ENCODE data around the gene SH2D5.

Gene SH2D5

DNA sequence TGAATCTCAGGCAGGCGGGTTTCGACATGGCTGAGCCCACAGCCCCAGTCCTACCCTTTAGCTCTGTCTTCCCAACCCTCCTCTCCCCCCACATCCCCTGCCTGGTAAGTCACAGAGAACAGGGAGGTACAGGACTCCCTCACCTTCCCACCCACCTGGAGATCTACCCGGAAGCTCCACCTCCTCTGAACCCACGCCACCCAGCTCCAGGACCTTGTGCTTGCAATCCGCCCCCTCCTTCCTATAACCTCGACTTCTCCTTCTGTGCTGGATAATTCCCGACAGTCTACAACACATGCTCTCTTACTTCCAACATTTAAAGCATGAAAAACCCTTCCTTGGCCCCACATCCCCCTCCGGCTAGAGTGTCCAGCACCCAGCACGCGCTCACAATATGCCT, 37.0 kb downstream of the SH2D5 start:
- TF ChIP-seq ZNF8 (CRISPR knock-in tag; IDR thresholded peaks at IDR 0.05) (no peak), SNAI2 (CRISPR knock-in tag; IDR thresholded peaks at IDR 0.05) (no peak)

GRCh38 chr1:20693623-20694022, 38.9 kb downstream of the SH2D5 start:
- no peak for ATAC-seq
- no peak for TF ChIP-seq CREB5 (CRISPR knock-in tag; IDR thresholded peaks at IDR 0.05; ENCODE audit: low read depth)
- no peak for TF ChIP-seq ARNTL (CRISPR knock-in tag; IDR thresholded peaks at IDR 0.05; ENCODE audit: borderline replicate concordance, low read depth)
- no peak for TF ChIP-seq ESRRG (CRISPR knock-in tag; IDR thresholded peaks at IDR 0.05)
- no peak for TF ChIP-seq RARB (CRISPR knock-in tag; IDR thresholded peaks at IDR 0.05)
- no peak for TF ChIP-seq ISL1 (CRISPR knock-in tag; IDR thresholded peaks at IDR 0.05)
- TF ChIP-seq PPARA (CRISPR knock-in tag; IDR thresholded peaks at IDR 0.05; ENCODE audit: borderline replicate concordance) = no peak
- no peak for TF ChIP-seq ZFP3 (CRISPR knock-in tag; IDR thresholded peaks at IDR 0.05)
- TF ChIP-seq PATZ1 (CRISPR knock-in tag; IDR thresholded peaks at IDR 0.05; ENCODE audit: borderline replicate concordance) = no peak
- no peak for TF ChIP-seq GLIS3 (CRISPR knock-in tag; IDR thresholded peaks at IDR 0.05)
- no peak for TF ChIP-seq CSDC2 (CRISPR knock-in tag; IDR thresholded peaks at IDR 0.05)
- TF ChIP-seq, protein P1, sequence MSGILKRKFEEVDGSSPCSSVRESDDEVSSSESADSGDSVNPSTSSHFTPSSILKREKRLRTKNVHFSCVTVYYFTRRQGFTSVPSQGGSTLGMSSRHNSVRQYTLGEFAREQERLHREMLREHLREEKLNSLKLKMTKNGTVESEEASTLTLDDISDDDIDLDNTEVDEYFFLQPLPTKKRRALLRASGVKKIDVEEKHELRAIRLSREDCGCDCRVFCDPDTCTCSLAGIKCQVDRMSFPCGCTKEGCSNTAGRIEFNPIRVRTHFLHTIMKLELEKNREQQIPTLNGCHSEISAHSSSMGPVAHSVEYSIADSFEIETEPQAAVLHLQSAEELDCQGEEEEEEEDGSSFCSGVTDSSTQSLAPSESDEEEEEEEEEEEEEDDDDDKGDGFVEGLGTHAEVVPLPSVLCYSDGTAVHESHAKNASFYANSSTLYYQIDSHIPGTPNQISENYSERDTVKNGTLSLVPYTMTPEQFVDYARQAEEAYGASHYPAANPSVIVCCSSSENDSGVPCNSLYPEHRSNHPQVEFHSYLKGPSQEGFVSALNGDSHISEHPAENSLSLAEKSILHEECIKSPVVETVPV (CRISPR knock-in tag; IDR thresholded peaks at IDR 0.05) = no peak
- no peak for TF ChIP-seq ZNF70 (CRISPR knock-in tag; IDR thresholded peaks at IDR 0.05)
- TF ChIP-seq, protein P2, sequence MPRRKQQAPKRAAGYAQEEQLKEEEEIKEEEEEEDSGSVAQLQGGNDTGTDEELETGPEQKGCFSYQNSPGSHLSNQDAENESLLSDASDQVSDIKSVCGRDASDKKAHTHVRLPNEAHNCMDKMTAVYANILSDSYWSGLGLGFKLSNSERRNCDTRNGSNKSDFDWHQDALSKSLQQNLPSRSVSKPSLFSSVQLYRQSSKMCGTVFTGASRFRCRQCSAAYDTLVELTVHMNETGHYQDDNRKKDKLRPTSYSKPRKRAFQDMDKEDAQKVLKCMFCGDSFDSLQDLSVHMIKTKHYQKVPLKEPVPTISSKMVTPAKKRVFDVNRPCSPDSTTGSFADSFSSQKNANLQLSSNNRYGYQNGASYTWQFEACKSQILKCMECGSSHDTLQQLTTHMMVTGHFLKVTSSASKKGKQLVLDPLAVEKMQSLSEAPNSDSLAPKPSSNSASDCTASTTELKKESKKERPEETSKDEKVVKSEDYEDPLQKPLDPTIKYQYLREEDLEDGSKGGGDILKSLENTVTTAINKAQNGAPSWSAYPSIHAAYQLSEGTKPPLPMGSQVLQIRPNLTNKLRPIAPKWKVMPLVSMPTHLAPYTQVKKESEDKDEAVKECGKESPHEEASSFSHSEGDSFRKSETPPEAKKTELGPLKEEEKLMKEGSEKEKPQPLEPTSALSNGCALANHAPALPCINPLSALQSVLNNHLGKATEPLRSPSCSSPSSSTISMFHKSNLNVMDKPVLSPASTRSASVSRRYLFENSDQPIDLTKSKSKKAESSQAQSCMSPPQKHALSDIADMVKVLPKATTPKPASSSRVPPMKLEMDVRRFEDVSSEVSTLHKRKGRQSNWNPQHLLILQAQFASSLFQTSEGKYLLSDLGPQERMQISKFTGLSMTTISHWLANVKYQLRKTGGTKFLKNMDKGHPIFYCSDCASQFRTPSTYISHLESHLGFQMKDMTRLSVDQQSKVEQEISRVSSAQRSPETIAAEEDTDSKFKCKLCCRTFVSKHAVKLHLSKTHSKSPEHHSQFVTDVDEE (CRISPR knock-in tag; IDR thresholded peaks at IDR 0.05) = no peak
- TF ChIP-seq ZC3H10 (CRISPR knock-in tag; IDR thresholded peaks at IDR 0.05) = no peak
- TF ChIP-seq OSR1 (CRISPR knock-in tag; IDR thresholded peaks at IDR 0.05) = no peak

More for the DNA sequence above, 37.0 kb downstream of the SH2D5 start:
- ATAC-seq = no peak

GRCh38 chr1:20691872-20692271, 40.6 kb downstream of the SH2D5 start:
- ATAC-seq = no peak
- TF ChIP-seq GLIS3 (CRISPR knock-in tag; IDR thresholded peaks at IDR 0.05) = no peak
- TF ChIP-seq RARB (CRISPR knock-in tag; IDR thresholded peaks at IDR 0.05) = no peak
- TF ChIP-seq PATZ1 (CRISPR knock-in tag; IDR thresholded peaks at IDR 0.05; ENCODE audit: borderline replicate concordance) = no peak
- TF ChIP-seq ZNF565 (CRISPR knock-in tag; conservative IDR thresholded peaks at IDR 0.05; ENCODE audit: low read depth) = no peak
- TF ChIP-seq, protein P1 (CRISPR knock-in tag; IDR thresholded peaks at IDR 0.05) = no peak
- no peak for TF ChIP-seq PPARA (CRISPR knock-in tag; IDR thresholded peaks at IDR 0.05; ENCODE audit: borderline replicate concordance)
- TF ChIP-seq ZNF8 (CRISPR knock-in tag; IDR thresholded peaks at IDR 0.05) = no peak
- TF ChIP-seq ZC3H10 (CRISPR knock-in tag; IDR thresholded peaks at IDR 0.05) = no peak
- no peak for TF ChIP-seq TCF4 (CRISPR knock-in tag; IDR thresholded peaks at IDR 0.05; ENCODE audit: borderline replicate concordance)
- TF ChIP-seq CSDC2 (CRISPR knock-in tag; IDR thresholded peaks at IDR 0.05) = no peak
- no peak for TF ChIP-seq ZNF70 (CRISPR knock-in tag; IDR thresholded peaks at IDR 0.05)
- no peak for TF ChIP-seq OSR1 (CRISPR knock-in tag; IDR thresholded peaks at IDR 0.05)
- TF ChIP-seq, protein P2 (CRISPR knock-in tag; IDR thresholded peaks at IDR 0.05) = no peak
- TF ChIP-seq ZFP30 (CRISPR knock-in tag; IDR thresholded peaks at IDR 0.05) = no peak
- no peak for TF ChIP-seq ARNTL (CRISPR knock-in tag; IDR thresholded peaks at IDR 0.05; ENCODE audit: borderline replicate concordance, low read depth)
- no peak for TF ChIP-seq CREB5 (CRISPR knock-in tag; IDR thresholded peaks at IDR 0.05; ENCODE audit: low read depth)
